DMS153 treated with DMSO at 0.1 percent for 48 hours (cell line): ENCODE results near the gene IL17B.

Source experiments
- DNase-seq: peaks from one replicate; lab custom pipeline; 2025; ENCODE audit not compliant: unreplicated experiment; lab: John Stamatoyannopoulos, UW

Gene IL17B

GRCh38 chr5:149415066-149415967 is 36.2 kb upstream of the IL17B start:
- DNase-seq = no peak

DNA sequence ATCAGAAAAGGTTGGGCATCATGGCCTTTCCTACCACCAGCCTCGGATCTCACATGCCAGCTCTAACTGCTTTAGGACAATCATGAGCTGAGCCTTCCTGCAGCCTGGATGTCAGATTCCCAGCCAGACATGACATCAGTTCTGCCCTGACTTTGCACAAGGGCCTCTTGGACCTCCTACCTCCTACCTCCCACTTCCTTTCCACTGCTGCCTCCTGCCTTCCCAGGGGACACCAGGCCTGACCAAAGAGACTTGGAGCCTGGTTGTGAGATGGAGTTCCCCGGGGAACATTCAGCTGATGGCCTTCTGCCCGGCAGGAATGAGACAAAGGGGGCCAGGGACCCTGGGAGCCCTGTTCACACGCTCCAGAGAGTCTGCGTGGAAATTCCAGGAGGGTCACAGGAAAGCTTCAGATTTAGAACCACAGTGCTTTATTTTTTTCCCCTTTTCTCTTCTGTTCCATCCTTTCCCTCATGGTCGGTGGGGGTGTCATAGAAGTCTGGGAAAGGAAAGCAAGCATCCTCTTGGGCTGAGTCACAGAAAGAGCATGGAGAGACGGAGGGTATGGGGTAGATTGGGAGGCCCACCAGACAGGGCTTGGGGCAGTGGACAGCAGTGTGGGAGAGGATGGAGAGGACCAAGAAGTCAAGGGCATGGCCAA is 35.4 kb upstream of the IL17B start:
- no peak for DNase-seq

GRCh38 chr5:149413477-149414210 is 34.6 kb upstream of the IL17B start:
- no peak for DNase-seq

- DNase-seq = no peak
Observed at GRCh38 chr5:149412783-149413476, 33.8 kb upstream of the IL17B start.

GRCh38 chr5:149411738-149412519 is 32.8 kb upstream of the IL17B start:
- DNase-seq = no peak

DNA sequence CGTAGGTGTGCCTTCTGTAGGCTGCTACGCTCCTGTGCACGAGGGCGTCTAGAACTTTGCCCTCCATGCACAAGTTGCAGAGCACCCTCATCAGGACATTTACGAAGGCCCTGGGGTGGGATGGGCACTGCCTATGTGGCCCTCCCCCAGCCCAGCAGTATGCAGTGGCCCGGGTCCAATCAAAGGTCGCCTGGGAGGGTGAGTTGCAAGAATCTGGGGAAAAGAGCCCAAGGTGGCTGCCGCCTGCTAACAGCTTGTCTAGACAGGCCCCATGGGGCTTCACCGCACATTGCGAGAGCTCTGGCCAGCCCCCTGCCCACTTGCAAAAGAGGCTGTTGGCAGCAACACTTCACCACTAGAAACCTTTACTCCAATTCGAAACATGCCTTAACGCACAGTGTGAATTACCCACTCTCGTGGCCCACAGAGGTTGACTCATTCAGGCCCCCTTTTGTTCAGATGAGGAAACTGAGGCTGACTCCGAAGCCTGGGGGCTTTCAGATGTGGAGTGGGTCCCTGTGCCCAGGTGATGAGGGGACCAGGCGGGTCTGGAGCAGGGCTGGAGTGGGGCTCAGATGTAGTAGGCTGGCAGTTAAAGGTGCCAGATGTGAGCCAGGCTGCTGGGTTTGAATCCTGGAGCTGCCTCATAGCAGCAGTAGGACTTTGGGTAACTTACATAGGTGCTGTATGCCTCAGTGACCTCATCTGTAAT is 31.8 kb upstream of the IL17B start:
- DNase-seq = no peak

DNA sequence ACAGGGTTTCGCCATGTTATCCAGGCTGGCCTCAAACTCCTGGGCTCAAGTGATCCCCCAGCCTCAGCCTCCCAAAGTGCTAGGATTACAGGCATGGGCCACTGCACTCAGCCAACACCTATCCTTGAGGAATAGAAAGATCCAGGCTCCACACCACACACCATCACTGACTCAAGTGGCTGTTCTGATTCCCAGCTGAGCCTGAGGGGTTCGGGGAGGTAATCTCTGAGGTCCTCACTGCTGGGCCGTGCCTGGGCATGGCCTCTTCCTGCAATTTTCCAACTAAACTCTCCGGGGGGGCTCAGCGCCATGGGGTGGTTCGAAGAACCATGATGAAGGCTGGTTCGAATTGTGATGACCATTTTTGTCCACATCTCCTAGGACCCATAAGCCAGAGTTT is 31.0 kb upstream of the IL17B start:
- DNase-seq = no peak

DNA sequence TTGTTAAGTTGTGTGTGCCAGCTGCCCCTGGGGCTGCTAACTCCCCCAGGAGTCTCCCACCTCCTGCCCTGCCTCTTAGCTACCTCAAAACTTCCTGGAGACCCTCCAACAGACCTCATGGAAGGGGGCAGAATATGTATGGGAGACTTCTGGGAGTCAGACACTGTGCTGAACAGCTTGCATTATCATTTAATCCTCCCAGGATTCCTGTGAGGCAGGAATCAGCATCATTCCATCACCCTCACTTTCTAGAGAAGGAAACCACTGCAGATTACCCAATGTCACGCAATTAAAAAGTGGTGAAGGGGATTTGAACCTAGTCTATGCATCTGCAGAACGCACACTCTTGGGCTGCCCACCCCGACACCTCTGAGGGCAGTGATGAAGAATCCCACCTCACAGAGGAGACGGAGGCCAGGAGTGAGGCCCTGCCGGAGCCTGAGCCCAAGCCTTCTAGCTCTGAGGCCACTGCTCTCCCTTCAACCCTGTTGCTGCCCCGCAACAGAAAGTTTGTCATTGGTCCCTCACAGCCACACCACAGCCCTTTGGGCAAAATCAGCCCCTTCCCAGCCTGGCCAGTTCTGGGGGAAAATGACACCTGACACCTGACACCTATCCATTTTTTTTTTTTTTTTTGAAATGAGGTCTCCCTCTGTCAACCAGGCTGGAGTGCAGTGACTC is 30.3 kb upstream of the IL17B start:
- DNase-seq = no peak

DNA sequence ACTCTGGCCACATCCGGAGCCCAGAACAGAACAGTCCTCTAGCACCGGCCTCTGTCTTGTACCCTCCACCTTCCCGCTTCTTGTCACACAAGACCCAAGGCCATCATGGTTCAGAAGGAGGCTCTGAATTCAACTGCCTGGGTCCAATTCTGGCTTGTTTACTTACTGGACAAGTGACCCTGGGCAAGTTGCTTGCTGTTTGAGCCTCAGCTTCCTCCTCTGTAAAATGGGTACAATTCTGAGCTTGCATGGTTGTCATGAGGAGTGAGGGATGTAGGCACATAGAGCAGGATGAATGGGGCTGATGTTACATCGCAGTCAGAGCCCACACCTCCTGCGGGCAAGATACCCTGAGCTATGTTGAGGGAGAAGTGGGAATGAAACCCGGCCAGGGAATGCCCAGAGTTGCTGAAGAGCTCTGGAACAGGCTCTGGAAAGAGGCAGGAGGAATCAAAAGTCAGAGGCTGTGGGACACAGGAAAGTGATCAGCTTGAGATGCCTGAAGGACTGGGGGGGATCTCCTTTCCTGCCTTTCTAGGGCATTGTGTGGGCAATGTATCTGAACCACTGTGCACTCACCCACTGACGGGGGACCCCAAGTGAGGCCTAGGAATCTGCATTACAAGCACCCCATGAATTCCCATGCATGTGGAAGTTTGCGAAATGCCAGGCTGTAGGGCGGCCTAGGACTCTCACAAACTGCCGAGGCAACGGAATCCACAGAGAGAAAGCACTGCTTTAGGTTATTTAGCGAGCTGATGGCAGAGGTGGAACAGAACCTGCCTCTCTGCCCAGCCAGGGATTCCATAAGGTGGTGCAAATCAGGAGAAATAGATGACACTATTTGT is 29.4 kb upstream of the IL17B start:
- no peak for DNase-seq

DNA sequence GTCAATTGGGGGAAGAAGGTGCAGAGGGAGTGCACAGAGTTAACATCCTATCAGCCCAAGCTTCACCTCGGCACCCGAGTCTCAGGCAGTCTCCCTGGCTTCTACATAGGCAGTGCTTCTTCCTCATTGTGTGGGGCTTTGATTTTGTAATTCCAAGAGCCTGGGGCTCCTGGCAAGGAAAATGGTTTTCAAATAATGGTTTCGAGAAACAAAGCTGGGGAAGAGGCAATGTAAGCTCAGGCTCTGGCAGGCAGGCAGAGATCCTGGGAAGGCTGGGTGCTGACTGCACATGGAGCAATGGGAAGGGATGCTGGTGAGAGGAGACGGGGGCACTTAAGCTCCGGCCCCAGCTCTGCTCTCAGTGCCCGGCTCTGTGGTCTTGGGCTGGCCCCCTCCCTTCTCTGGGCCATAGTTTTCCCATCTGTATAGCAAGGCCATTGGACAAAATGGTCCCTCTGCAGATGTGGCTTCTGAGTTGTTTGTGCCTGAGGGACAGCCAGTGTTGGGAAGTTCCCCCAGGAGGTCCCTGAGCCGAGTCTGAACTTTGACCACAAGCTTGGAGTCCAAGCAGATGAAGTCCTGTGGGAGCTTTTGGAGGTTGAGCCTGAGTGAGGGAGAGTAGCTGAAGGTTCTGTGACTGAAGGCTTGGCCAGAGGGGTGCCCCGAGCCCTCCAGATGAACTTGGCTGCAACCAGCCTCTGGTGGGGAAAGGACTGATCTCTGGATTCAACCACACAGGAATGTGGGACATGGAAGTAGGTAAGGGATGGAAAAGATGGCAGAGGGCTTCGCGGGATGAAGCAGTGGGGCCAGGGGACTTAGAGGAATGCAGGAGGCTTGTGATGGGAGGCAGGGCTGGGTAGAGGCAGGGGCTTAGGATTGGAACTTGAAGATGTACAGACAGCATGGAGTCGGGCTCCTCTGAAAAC is 28.5 kb upstream of the IL17B start:
- no peak for DNase-seq

GRCh38 chr5:149406979-149407306 is 27.9 kb upstream of the IL17B start:
- no peak for DNase-seq

- DNase-seq = no peak
Observed at GRCh38 chr5:149406203-149406978, 27.3 kb upstream of the IL17B start.

- DNase-seq = no peak
Observed at GRCh38 chr5:149405550-149406202, 26.6 kb upstream of the IL17B start.

- DNase-seq = no peak
Observed at GRCh38 chr5:149404746-149405549, 25.9 kb upstream of the IL17B start.
